ENCODE data around the gene TMPRSS9.

TMPRSS9 gene

DNA sequence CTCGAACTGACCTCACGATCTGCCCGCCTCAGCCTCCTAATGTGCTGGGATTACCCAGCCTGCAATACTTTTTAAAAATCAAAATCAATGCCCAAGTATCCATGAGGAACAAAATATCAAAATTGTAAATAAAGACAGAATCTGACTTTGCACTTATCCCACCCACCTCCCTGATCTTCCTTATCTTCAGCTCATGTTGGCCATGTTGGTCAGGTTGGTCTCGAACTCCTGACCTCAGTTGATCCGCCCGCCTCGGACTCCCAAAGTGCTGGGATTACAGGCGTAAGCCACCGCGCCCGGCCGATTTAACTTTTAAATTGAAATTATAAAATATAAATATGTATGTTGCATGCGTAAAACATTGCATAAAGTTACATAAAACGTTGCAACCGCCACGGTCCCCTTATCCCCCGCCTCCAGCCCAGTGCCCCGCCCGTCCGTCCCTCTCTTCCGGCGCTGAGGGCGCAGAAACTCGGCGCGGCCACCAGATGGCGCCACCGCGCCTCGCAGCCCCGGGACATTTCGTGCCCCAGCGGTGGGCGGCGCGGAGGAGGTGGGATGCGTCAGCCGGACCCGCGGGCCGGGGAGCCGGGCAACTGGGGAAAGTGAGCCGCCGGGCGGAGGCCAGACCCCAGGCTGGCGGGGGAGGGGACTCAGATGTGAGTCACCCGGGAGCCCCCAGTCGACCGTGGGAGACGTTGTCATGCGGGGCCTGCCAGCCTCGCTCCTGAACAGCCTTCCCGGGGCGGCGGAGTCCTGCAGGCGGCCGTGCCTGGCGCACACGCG is 114.4 kb downstream of the TMPRSS9 start:
- DNase-seq (ENCODE audit: low read depth), result peak; percentile 83
- H3K4me3 ChIP-seq (ENCODE audit: low read length), result peak overlapping the region; percentile 76
- TF ChIP-seq, protein P1, sequence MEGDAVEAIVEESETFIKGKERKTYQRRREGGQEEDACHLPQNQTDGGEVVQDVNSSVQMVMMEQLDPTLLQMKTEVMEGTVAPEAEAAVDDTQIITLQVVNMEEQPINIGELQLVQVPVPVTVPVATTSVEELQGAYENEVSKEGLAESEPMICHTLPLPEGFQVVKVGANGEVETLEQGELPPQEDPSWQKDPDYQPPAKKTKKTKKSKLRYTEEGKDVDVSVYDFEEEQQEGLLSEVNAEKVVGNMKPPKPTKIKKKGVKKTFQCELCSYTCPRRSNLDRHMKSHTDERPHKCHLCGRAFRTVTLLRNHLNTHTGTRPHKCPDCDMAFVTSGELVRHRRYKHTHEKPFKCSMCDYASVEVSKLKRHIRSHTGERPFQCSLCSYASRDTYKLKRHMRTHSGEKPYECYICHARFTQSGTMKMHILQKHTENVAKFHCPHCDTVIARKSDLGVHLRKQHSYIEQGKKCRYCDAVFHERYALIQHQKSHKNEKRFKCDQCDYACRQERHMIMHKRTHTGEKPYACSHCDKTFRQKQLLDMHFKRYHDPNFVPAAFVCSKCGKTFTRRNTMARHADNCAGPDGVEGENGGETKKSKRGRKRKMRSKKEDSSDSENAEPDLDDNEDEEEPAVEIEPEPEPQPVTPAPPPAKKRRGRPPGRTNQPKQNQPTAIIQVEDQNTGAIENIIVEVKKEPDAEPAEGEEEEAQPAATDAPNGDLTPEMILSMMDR (conservative IDR thresholded peaks at IDR 0.05; ENCODE audit: low read length), result peak; percentile 65

DNA sequence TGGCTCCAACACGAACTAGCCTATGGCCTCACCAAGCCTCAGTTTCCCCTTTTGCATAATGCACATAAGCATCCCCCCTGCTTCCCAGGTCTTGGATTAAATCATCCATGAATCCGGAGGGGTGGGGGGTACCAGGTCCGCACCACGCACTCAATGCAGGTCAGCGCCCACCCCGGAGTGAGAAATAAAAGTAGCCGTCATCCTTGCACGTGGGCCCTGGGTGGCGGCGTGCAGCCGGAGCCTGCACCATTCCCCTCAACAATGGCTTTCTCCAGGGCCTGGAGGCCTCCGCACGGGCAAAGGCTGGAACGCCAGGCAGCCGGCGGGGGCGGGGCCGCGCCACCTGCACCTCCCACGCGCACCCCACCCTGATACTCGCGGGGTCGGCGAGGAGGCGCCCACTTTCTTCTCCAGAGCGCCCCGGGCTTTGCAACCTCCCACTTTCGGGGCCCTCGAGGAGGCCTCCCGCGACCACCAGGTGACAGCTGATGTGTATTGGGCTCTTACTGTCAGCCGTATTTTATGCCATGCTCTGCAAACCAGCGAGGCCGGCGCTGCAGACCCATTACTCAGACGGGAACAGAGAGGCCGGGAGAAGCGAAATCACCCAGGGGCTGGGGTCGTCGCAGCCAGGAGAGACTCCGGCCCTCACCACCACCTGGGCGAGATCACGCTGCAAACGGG is 115.1 kb downstream of the TMPRSS9 start:
- TF ChIP-seq, protein P1 (conservative IDR thresholded peaks at IDR 0.05; ENCODE audit: low read length), result no peak
- H3K4me3 ChIP-seq (ENCODE audit: low read length), result peak overlapping the region; percentile 76
- peak; percentile 58 for DNase-seq (ENCODE audit: low read depth)
